Lung (tissue), 12 donors: ENCODE results near the gene C20orf144. TPM values are rescaled to one million over a fixed set of nuclear protein-coding genes. Genes with fewer than 3 reads are reported as not detected.

Experiments used
- ATAC-seq: fragments of 200-7000 bp; cut with Tn5 transposase; one replicate; pipeline ENCODE4 v1.9.1; 2020; ENCODE audit warnings: moderate number of reproducible peaks; ENCODE audit not compliant: insufficient read depth, low FRiP score
- DNase-seq, 3 donors: peaks; one replicate each; pipeline ENCODE4 v3.0.0-alpha.2; 2013 to 2017
- H3K27ac ChIP-seq, 2 donors: one replicate each; pipeline ENCODE4 v1.5.1; 2013; ENCODE audit warnings: mild to moderate bottlenecking in 2 of 2, moderate library complexity in 2 of 2, control low read depth in 1 of 2, inconsistent platforms in 1 of 2, low read depth in 1 of 2, low read length in 1 of 2
- H3K27me3 ChIP-seq, 3 donors: one replicate each; pipeline ENCODE4 v1.5.1; 2013; ENCODE audit warnings: low read length in 2 of 3; ENCODE audit not compliant: control insufficient read depth in 3 of 3, insufficient read depth in 3 of 3
- H3K36me3 ChIP-seq, 4 donors: one replicate each; pipeline ENCODE4 v1.5.1; 2013; ENCODE audit warnings: low read length in 4 of 4, mild to moderate bottlenecking in 1 of 4, moderate library complexity in 1 of 4; ENCODE audit not compliant: control insufficient read depth in 4 of 4, insufficient read depth in 4 of 4
- H3K4me1 ChIP-seq, 5 donors: one replicate each; pipeline ENCODE4 v1.5.1; 2013; ENCODE audit warnings: low read length in 5 of 5, mild to moderate bottlenecking in 2 of 5, moderate library complexity in 1 of 5; ENCODE audit not compliant: control insufficient read depth in 5 of 5, insufficient read depth in 5 of 5
- H3K4me3 ChIP-seq: one replicate; pipeline ENCODE4 v1.5.1; 2013; ENCODE audit warnings: mild to moderate bottlenecking, control low read depth, moderate library complexity
- H3K9ac ChIP-seq, 2 donors: one replicate each; pipeline ENCODE4 v1.5.1; 2013; ENCODE audit warnings: low read length in 2 of 2, control low read depth in 1 of 2; ENCODE audit not compliant: insufficient read depth in 1 of 2
- H3K9me3 ChIP-seq, 4 donors: one replicate each; pipeline ENCODE4 v1.5.1; 2013; ENCODE audit warnings: low read length in 3 of 4, mild to moderate bottlenecking in 1 of 4, moderate library complexity in 1 of 4; ENCODE audit not compliant: control insufficient read depth in 4 of 4, insufficient read depth in 3 of 4
- WGBS, 2 donors: extraction: QIAGEN DNeasy Blood & Tissue Kit; methylation state at CpG; one replicate each; pipeline ENCODE4 v1.1.7; 2013; 5-methylcytosine and 5-hydroxymethylcytosine counted together
- polyA plus RNA-seq, 2 donors: library from polyadenylated mRNA; stranded (reverse); fragments of 200-250 nt; gene quantifications; one replicate each; pipeline ENCODE4 v1.2.1, GENCODE V29; 2013
- total RNA-seq, 2 donors: library from RNA; depleted of rRNA in 1 of 2; stranded (reverse); fragments of >200 nt in 1 of 2; gene quantifications; one replicate each; pipeline ENCODE4 v1.2.1, GENCODE V29; 2014 to 2021
- TF ChIP-seq, protein P1 (sequence below): IDR thresholded peaks from 2 replicates; pipeline ENCODE4 v1.5.1; 2012; ENCODE audit warnings: mild to moderate bottlenecking; ENCODE audit errors: control extremely low read depth, extremely low read depth
- donor health status: control.
- donor health status: control.
- donor health status: Bipolar disorder and iron deficiency.
- donor health status: healthy.
- donor health status: DM: yes; HTN: yes; CAD: no.

The C20orf144 gene
- total and polyA plus RNA-seq, 4 donors: 0.05 to 0.31 (median 0.08) TPM; not detected in 1

DNA sequence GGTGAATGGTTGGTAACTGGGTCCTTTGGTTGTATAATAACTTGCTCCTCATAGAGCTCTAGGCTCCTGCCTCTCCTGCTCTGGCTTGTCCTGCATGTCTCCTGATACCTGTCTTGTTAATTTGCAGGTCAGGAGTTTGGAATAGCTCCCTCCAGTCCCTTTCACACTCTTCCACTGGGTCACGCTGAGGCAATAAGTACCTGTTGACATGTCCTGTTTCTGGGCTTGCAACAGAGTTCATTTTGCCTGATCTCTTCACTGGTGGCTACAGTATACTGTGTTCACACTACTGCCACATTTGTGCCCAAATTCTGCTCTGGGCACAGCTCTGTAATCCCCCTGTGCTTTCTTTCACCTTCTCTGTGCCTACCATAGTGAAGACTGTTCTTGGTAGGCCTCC lies 25.4 kb upstream of the C20orf144 start:
- TF ChIP-seq, protein P1, sequence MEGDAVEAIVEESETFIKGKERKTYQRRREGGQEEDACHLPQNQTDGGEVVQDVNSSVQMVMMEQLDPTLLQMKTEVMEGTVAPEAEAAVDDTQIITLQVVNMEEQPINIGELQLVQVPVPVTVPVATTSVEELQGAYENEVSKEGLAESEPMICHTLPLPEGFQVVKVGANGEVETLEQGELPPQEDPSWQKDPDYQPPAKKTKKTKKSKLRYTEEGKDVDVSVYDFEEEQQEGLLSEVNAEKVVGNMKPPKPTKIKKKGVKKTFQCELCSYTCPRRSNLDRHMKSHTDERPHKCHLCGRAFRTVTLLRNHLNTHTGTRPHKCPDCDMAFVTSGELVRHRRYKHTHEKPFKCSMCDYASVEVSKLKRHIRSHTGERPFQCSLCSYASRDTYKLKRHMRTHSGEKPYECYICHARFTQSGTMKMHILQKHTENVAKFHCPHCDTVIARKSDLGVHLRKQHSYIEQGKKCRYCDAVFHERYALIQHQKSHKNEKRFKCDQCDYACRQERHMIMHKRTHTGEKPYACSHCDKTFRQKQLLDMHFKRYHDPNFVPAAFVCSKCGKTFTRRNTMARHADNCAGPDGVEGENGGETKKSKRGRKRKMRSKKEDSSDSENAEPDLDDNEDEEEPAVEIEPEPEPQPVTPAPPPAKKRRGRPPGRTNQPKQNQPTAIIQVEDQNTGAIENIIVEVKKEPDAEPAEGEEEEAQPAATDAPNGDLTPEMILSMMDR: no peak
- Histone ChIP-seq H3K4me3 (no peak overlapping the region), H3K9ac (no peak overlapping the region), H3K9me3 (no peaks in the 10 kb centered on the region), H3K27ac (no peak overlapping the region), H3K4me1 (no peaks in the 10 kb centered on the region), H3K36me3 (peaks cover 18 to 49% (median 25%) of the 10 kb centered on the region in 4 donors), H3K27me3 (no peaks in the 10 kb centered on the region)
- ATAC-seq (no peak), DNase-seq (no peak)
- WGBS, 2 donors: 78 to 91% methylated on average over 1 of the region's 1 CpG

- ATAC-seq (no peak), DNase-seq (no peak)
- TF ChIP-seq, protein P1: no peak
- Histone ChIP-seq H3K4me1 (no peaks in the 10 kb centered on the region), H3K9ac (no peak overlapping the region), H3K36me3 (peaks cover 16 to 51% (median 39%) of the 10 kb centered on the region in 4 donors), H3K4me3 (no peak overlapping the region), H3K27ac (no peak overlapping the region), H3K9me3 (no peaks in the 10 kb centered on the region), H3K27me3 (no peaks in the 10 kb centered on the region)
- WGBS, 2 donors: 80 to 85% methylated on average over 13 of the region's 13 CpGs
These were observed 21.8 kb upstream of the C20orf144 start for GRCh38 chr20:33640287-33640686.

DNA sequence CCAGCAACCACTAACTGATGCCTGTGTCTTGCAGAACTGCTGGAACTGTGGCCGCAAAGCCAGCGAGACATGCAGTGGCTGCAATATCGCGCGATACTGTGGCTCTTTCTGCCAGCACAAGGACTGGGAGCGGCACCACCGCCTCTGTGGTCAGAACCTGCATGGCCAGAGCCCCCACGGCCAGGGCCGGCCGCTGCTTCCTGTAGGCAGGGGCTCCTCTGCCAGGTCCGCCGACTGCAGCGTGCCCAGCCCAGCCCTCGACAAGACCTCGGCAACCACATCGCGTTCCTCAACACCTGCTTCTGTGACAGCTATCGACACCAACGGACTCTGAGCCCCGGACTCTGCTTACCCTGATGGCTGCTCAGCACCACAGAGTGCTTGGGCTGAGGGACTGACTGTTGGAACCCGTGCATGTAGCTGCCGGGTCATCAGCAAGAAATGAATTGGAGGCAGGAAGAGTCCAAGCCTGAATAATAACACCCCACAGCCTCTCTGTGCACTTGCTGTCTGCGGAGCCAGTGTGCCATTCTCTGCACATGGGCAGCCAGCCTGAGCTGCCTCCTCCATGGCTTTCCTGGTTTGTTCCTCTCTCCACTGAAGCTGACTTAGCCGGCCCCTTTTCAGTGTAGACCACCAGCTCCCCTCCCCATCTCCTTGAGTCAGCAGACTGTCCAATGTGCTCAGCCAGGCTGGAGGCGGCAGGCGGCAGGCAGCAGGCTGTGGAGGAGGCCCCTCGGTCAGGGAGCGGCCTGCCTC lies 17.6 kb upstream of the C20orf144 start:
- H3K27me3 ChIP-seq: no peaks in the 10 kb centered on the region
- H3K4me1 ChIP-seq: peaks cover 0 to 12% (median 4%) of the 10 kb centered on the region in 5 donors
- H3K9me3 ChIP-seq: no peaks in the 10 kb centered on the region
- ATAC-seq (no peak), DNase-seq (no peak)
- no peak overlapping the region for H3K4me3 ChIP-seq
- H3K27ac ChIP-seq: no peak overlapping the region
- WGBS, 2 donors: 92 to 94% methylated on average over 28 of the region's 28 CpGs
- TF ChIP-seq, protein P1: no peak
- H3K36me3 ChIP-seq: peaks cover 8 to 48% (median 35%) of the 10 kb centered on the region in 4 donors
- no peak overlapping the region for H3K9ac ChIP-seq

DNA sequence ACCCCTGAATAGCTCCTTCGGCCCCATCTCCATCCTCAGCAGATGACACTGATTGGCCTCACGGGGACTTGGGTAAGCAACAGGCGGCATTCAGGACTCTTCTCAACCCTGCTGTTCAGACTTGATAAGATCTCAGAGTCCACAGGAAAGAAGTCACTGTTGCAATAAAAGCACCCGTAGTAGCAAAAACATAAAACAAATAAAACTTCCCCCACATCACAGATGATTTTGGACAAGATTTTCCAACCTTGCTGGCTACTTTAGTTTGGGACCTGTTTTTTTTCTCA lies 17.1 kb upstream of the C20orf144 start:
- no peak overlapping the region for H3K27ac ChIP-seq
- H3K36me3 ChIP-seq: peaks cover 7 to 43% (median 31%) of the 10 kb centered on the region in 4 donors
- ATAC-seq (no peak), DNase-seq (no peak)
- no peaks in the 10 kb centered on the region for H3K27me3 ChIP-seq
- no peaks in the 10 kb centered on the region for H3K9me3 ChIP-seq
- H3K9ac ChIP-seq: no peak overlapping the region
- WGBS, 2 donors: 61 to 69% methylated on average over 4 of the region's 4 CpGs
- TF ChIP-seq, protein P1: no peak
- H3K4me3 ChIP-seq: no peak overlapping the region
- peaks cover 0 to 16% (median 4%) of the 10 kb centered on the region in 5 donors for H3K4me1 ChIP-seq
